ENCODE data around the gene PIP5K1C.

GRCh38 chr19:3691726-3692125 lies 8.5 kb downstream of the PIP5K1C start:
- TF ChIP-seq EZH2 (IDR thresholded peaks at IDR 0.05; ENCODE audit: borderline replicate concordance, insufficient read depth, low read length, poor library complexity, severe bottlenecking) (no peak), EP300 (conservative IDR thresholded peaks at IDR 0.05; ENCODE audit: poor library complexity, severe bottlenecking) (no peak)
